H1 (cell line): ENCODE measurements around the gene EPHB1. TPM values are rescaled to one million over a fixed set of nuclear protein-coding genes. Genes with fewer than 3 reads are reported as not detected.

Experiments
- CTCF ChIA-PET: fragments of 300-600 bp; sonication (Branson Sonifier 250); formaldehyde crosslinking; loops from one replicate; lab custom pipeline; 2021; ENCODE audit not compliant: partially characterized antibody; lab: Charles Lee
- POLR2A ChIA-PET: fragments of 300-600 bp; sonication (Branson Sonifier 250); formaldehyde crosslinking; loops from one replicate; lab custom pipeline; 2021; ENCODE audit warnings: inconsistent platforms; ENCODE audit not compliant: partially characterized antibody; lab: Charles Lee
- DNase-seq, 2 experiments: peaks; one replicate each; pipeline versions ENCODE4 v3.0.0 to v3.0.0-alpha.2; 2010 to 2022; ENCODE audit warnings: low spot score in 2 of 2, low read depth in 1 of 2, mixed read lengths in 1 of 2
- FAIRE-seq: peaks from 2 replicates; lab custom pipeline; 2011; peaks lifted over from hg19 to GRCh38; lab: Jason Lieb, UNC
- H2AFZ ChIP-seq: 2 replicates; pipeline ENCODE4 v1.8.1; 2012; ENCODE audit warnings: low read length, inconsistent platforms
- H2AK5ac ChIP-seq: 2 replicates; pipeline ENCODE4 v1.6.1; 2013; ENCODE audit warnings: low read depth, low read length
- H2BK120ac ChIP-seq: replicated peaks from 2 replicates; pipeline ENCODE3; 2013; ENCODE audit warnings: low read depth, low read length, inconsistent platforms
- H2BK12ac ChIP-seq: 2 replicates; pipeline ENCODE4 v1.6.1; 2013; ENCODE audit warnings: low read depth, low read length
- H2BK15ac ChIP-seq: 2 replicates; pipeline ENCODE4 v1.6.1; 2013; ENCODE audit warnings: low read length
- H2BK20ac ChIP-seq: 2 replicates; pipeline ENCODE4 v1.6.1; 2013; ENCODE audit warnings: low read length
- H2BK5ac ChIP-seq: 2 replicates; pipeline ENCODE4 v1.6.1; 2013; ENCODE audit warnings: low read depth, low read length
- H3K14ac ChIP-seq: 2 replicates; pipeline ENCODE4 v1.6.1; 2013; ENCODE audit warnings: inconsistent platforms; ENCODE audit not compliant: insufficient read length
- H3K18ac ChIP-seq: 2 replicates; pipeline ENCODE4 v1.6.1; 2013; ENCODE audit warnings: low read length; ENCODE audit errors: extremely low read depth
- H3K23ac ChIP-seq: 2 replicates; pipeline ENCODE4 v1.6.1; 2013; ENCODE audit warnings: inconsistent platforms; ENCODE audit not compliant: insufficient read length
- H3K23me2 ChIP-seq: 2 replicates; pipeline ENCODE4 v1.6.1; 2013; ENCODE audit warnings: low read depth, low read length
- H3K27ac ChIP-seq: 2 replicates; pipeline ENCODE4 v1.6.1; 2011; ENCODE audit warnings: low read depth, low read length, inconsistent platforms
- H3K27me3 ChIP-seq, 4 experiments: replicated peaks in 1 of 4; 1 replicate in 1 of 4; 2 replicates in 3 of 4; pipeline versions ENCODE4 v1.6.1 to v1.8.1; 2011 to 2013; ENCODE audit warnings: low read length in 3 of 4, mild to moderate bottlenecking in 3 of 4, inconsistent platforms in 2 of 4, mixed read lengths in 2 of 4, moderate library complexity in 1 of 4; ENCODE audit not compliant: control insufficient read depth in 3 of 4, insufficient read depth in 3 of 4; ENCODE audit errors: extremely low read depth in 1 of 4
- H3K36me3 ChIP-seq, 4 experiments: 2 replicates each; pipeline versions ENCODE4 v1.6.1 to v1.8.1; 2011 to 2013; ENCODE audit warnings: mild to moderate bottlenecking in 4 of 4, low read length in 3 of 4, moderate library complexity in 2 of 4, control low read depth in 1 of 4, inconsistent platforms in 1 of 4; ENCODE audit not compliant: insufficient read depth in 4 of 4, control insufficient read depth in 2 of 4
- H3K4ac ChIP-seq: replicated peaks from 2 replicates; pipeline ENCODE3; 2013; ENCODE audit warnings: low read length, low read depth, mixed read lengths, inconsistent platforms; ENCODE audit not compliant: insufficient read length
- H3K4me1 ChIP-seq, 4 experiments: replicated peaks in 1 of 4; 1 replicate in 1 of 4; 2 replicates in 3 of 4; pipeline versions ENCODE4 v1.6.1 to v1.8.1; 2011 to 2013; ENCODE audit warnings: low read length in 3 of 4, inconsistent platforms in 2 of 4, mixed read lengths in 1 of 4; ENCODE audit not compliant: insufficient read depth in 4 of 4, control insufficient read depth in 3 of 4
- H3K4me2 ChIP-seq, 2 experiments: 2 replicates each; pipeline versions ENCODE4 v1.6.1 to v1.8.1; 2011 to 2013; ENCODE audit warnings: low read depth in 2 of 2, low read length in 2 of 2, control low read depth in 1 of 2, inconsistent platforms in 1 of 2, mild to moderate bottlenecking in 1 of 2; ENCODE audit not compliant: insufficient read depth in 1 of 2
- H3K4me3 ChIP-seq, 4 experiments: fragments of 200-600, 300-600 bp in 1 of 4; sonication (generic), shearing (Covaris generic), sonication (Bioruptor Twin) in 1 of 4; 2 replicates each; pipeline versions ENCODE4 v1.5.1 to v1.8.1; 2011 to 2016; ENCODE audit warnings: low read length in 4 of 4, low read depth in 3 of 4, control low read depth in 2 of 4, inconsistent platforms in 2 of 4, mild to moderate bottlenecking in 2 of 4, mixed read lengths in 1 of 4, moderate library complexity in 1 of 4; ENCODE audit not compliant: insufficient read depth in 2 of 4; ENCODE audit errors: extremely low read depth in 1 of 4
- H3K56ac ChIP-seq: replicated peaks from 2 replicates; pipeline ENCODE3; 2013; ENCODE audit warnings: low read depth, mild to moderate bottlenecking, mixed read lengths, low read length, inconsistent platforms; ENCODE audit not compliant: insufficient read length
- H3K79me1 ChIP-seq: 2 replicates; pipeline ENCODE4 v1.6.1; 2013; ENCODE audit warnings: low read depth, low read length, control low read depth
- H3K79me2 ChIP-seq, 2 experiments: 2 replicates each; pipeline versions ENCODE4 v1.6.1 to v1.8.1; 2012 to 2013; ENCODE audit warnings: low read length in 2 of 2, mild to moderate bottlenecking in 2 of 2, inconsistent platforms in 1 of 2; ENCODE audit not compliant: insufficient read depth in 2 of 2, control insufficient read depth in 1 of 2
- H3K9ac ChIP-seq, 4 experiments: replicated peaks in 1 of 4; 1 replicate in 1 of 4; 2 replicates in 3 of 4; pipeline versions ENCODE4 v1.6.1 to v1.8.1; 2011 to 2013; ENCODE audit warnings: low read depth in 3 of 4, low read length in 3 of 4, control low read depth in 2 of 4, mild to moderate bottlenecking in 2 of 4, moderate library complexity in 2 of 4, inconsistent platforms in 1 of 4; ENCODE audit errors: extremely low read depth in 1 of 4
- H3K9me3 ChIP-seq, 2 experiments: 2 replicates each; pipeline versions ENCODE4 v1.6.1 to v1.8.1; 2012 to 2013; ENCODE audit warnings: mild to moderate bottlenecking in 2 of 2, moderate library complexity in 2 of 2, control low read depth in 1 of 2, inconsistent platforms in 1 of 2, low read depth in 1 of 2, low read length in 1 of 2, mixed read lengths in 1 of 2; ENCODE audit not compliant: insufficient read depth in 2 of 2
- H4K20me1 ChIP-seq, 2 experiments: replicated peaks in 1 of 2; 2 replicates each; pipeline versions ENCODE3 to v1.8.1; 2011 to 2013; ENCODE audit warnings: inconsistent platforms in 2 of 2, low read length in 2 of 2, mild to moderate bottlenecking in 1 of 2; ENCODE audit not compliant: insufficient read depth in 2 of 2, control insufficient read depth in 1 of 2
- H4K5ac ChIP-seq: 2 replicates; pipeline ENCODE4 v1.6.1; 2013; ENCODE audit warnings: low read length, low read depth, mixed read lengths, inconsistent platforms; ENCODE audit not compliant: insufficient read length
- H4K8ac ChIP-seq: 2 replicates; pipeline ENCODE4 v1.8.0; 2013; ENCODE audit warnings: mild to moderate bottlenecking, moderate library complexity, low read length, inconsistent platforms; ENCODE audit not compliant: insufficient read depth; ENCODE audit errors: extremely low read depth
- H4K91ac ChIP-seq: replicated peaks from 2 replicates; pipeline ENCODE3; 2013; ENCODE audit warnings: low read length, mixed read lengths, inconsistent platforms; ENCODE audit not compliant: insufficient read length
- ATF2 ChIP-seq: IDR thresholded peaks from 2 replicates; pipeline ENCODE4 v1.6.1; 2012; ENCODE audit warnings: low read length, inconsistent platforms
- EZH2 ChIP-seq: fragments of 200-600 bp; sonication (generic); IDR thresholded peaks from 2 replicates; pipeline ENCODE4 v1.7.1; 2012; ENCODE audit warnings: low read depth, mild to moderate bottlenecking, moderate library complexity, low read length, inconsistent platforms; ENCODE audit not compliant: severe bottlenecking
- GTF2F1 ChIP-seq: IDR thresholded peaks from 2 replicates; pipeline ENCODE4 v1.6.1; 2012; ENCODE audit warnings: low read depth, low read length, improper control_type of control experiment, borderline replicate concordance
- HDAC6 ChIP-seq: IDR thresholded peaks from one replicate; pipeline ENCODE4 v1.7.1; 2012; ENCODE audit warnings: low read depth, mild to moderate bottlenecking, inconsistent platforms, low read length, moderate library complexity
- KDM1A ChIP-seq: fragments of 200-600, 300-600 bp; sonication (generic); IDR thresholded peaks from 2 replicates; pipeline ENCODE4 v1.7.1; 2016; ENCODE audit warnings: mild to moderate bottlenecking, low read length, borderline replicate concordance
- MAX ChIP-seq: IDR thresholded peaks from 2 replicates; pipeline ENCODE4 v1.6.1; 2012; ENCODE audit warnings: inconsistent platforms
- SIRT6 ChIP-seq: IDR thresholded peaks from one replicate; pipeline ENCODE4 v1.7.1; 2012; ENCODE audit warnings: low read length, inconsistent platforms
- SP1 ChIP-seq: IDR thresholded peaks from 2 replicates; pipeline ENCODE4 v1.6.1; 2011; ENCODE audit warnings: low read depth, low read length
- TAF1 ChIP-seq: IDR thresholded peaks from 2 replicates; pipeline ENCODE4 v1.6.1; 2011; ENCODE audit warnings: mild to moderate bottlenecking, low read depth, low read length
- YY1 ChIP-seq: IDR thresholded peaks from 2 replicates; pipeline ENCODE4 v1.6.1; 2011; ENCODE audit warnings: low read depth, mild to moderate bottlenecking, low read length
- WGBS, 2 experiments: shearing (Covaris generic) in 1 of 2; methylation state at CpG; one replicate each; pipeline versions ENCODE4 v1.1.6 to v1.1.7; 2013 to 2015; ENCODE audit warnings: low lambda C conversion rate in 2 of 2, mixed read lengths in 2 of 2, inconsistent platforms in 1 of 2, low coverage in 1 of 2, missing lambda C conversion rate in 1 of 2; ENCODE audit not compliant: insufficient replicate concordance in 2 of 2, insufficient coverage in 1 of 2, insufficient read length in 1 of 2; ENCODE audit errors: extremely low coverage in 1 of 2, missing lambda C conversion rate in 1 of 2; 5-methylcytosine and 5-hydroxymethylcytosine counted together
- polyA plus RNA-seq, 7 experiments: library from polyadenylated mRNA; depleted of rRNA in 3 of 7; stranded (reverse) in 5 of 7; unstranded in 2 of 7; fragments of >200 nt in 5 of 7; fragments of 200-250 nt in 2 of 7; gene quantifications; 1 replicate in 5 of 7; 2 replicates in 1 of 7; 4 replicates in 1 of 7; pipeline versions ENCODE4 v1.2.1 to v1.2.3, GENCODE V29; 2011 to 2013; ENCODE audit warnings: missing spikeins in 2 of 7, mixed read lengths in 2 of 7
- total RNA-seq: library from RNA; stranded (reverse); fragmentation: NEBNext Ultra II Directional; extraction: Animal tissue kit (Norgen Biotek cat#: 25700); gene quantifications from 2 replicates; pipeline ENCODE4 v1.2.1, GENCODE V29; 2021

Gene EPHB1
- total and polyA plus RNA-seq, 2 of the 8 experiments (the other 6 are each of a cell fraction or from before 2014, with no cell fraction given), result 3.5 to 5.9 TPM

- CTCF ChIA-PET, result interaction anchor here (0.8 to 1.2 kb wide), 5 partner anchors 10 to 416 kb away, joined by 3 to 5 read pairs (median 4); no protein-coding TSS in a partner anchor
- no peak overlapping the region for H3K4me2 ChIP-seq
- no peak overlapping the region for H2BK15ac ChIP-seq
- no peak for TF ChIP-seq GTF2F1
- no peak for TF ChIP-seq TAF1
- TF ChIP-seq MAX, result no peak
- TF ChIP-seq ATF2, result no peak
- TF ChIP-seq SP1, result no peak
- TF ChIP-seq SIRT6, result no peak
- TF ChIP-seq KDM1A, result no peak
- no peak for TF ChIP-seq HDAC6
- TF ChIP-seq YY1, result no peak
- TF ChIP-seq EZH2, result no peak
These were observed 222.2 kb downstream of the EPHB1 start for GRCh38 chr3:135017003-135017893.

More at GRCh38 chr3:135017003-135017893, 222.2 kb downstream of the EPHB1 start:
- WGBS, 2 experiments, result 84% methylated on average over 9 of the region's 9 CpGs; no CpG with 5 or more reads in 1 of the 2 experiments
- peaks cover 0 to 7% (median 0%) of the 10 kb centered on the region in 4 experiments; a peak in 2 of 7 replicates for H3K4me1 ChIP-seq
- no peak overlapping the region for H4K5ac ChIP-seq
- DNase-seq (no peak), FAIRE-seq (no peak)
- no peak overlapping the region for H2BK5ac ChIP-seq
- peak overlapping the region; percentile 11 for H4K91ac ChIP-seq
- H3K79me1 ChIP-seq, result no peaks in the 10 kb centered on the region
- no peaks in the 10 kb centered on the region for H3K23me2 ChIP-seq
- no peak overlapping the region for H3K27ac ChIP-seq
- peaks cover 0 to 2% of the 10 kb centered on the region in 2 experiments; a peak in 1 of 4 replicates for H3K9me3 ChIP-seq
- no peak overlapping the region for H3K56ac ChIP-seq
- H2AFZ ChIP-seq, result no peak overlapping the region
- no peak overlapping the region for H2BK20ac ChIP-seq
- no peak overlapping the region for H2BK120ac ChIP-seq
- POLR2A ChIA-PET, result interaction anchor here (1.1 kb wide), 1 partner anchor 25 kb away, joined by 4 read pairs; no protein-coding TSS in a partner anchor
- H3K79me2 ChIP-seq, result no peaks in the 10 kb centered on the region
- H3K18ac ChIP-seq, result no peak overlapping the region
- H3K4me3 ChIP-seq, result no peak overlapping the region
- no peak overlapping the region for H2BK12ac ChIP-seq
- H3K23ac ChIP-seq, result no peak overlapping the region
- no peak overlapping the region for H3K9ac ChIP-seq
- H3K4ac ChIP-seq, result no peak overlapping the region
- no peaks in the 10 kb centered on the region for H4K20me1 ChIP-seq
- no peaks in the 10 kb centered on the region for H3K36me3 ChIP-seq
- H3K27me3 ChIP-seq, result no peaks in the 10 kb centered on the region
- H4K8ac ChIP-seq, result no peak overlapping the region
- peak overlapping the region; percentile 35 for H3K14ac ChIP-seq
- H2AK5ac ChIP-seq, result no peak overlapping the region
